Tongue (tissue), 3 donors: Measurements from ENCODE around the gene STXBP5. TPM values are rescaled to one million over a fixed set of nuclear protein-coding genes. Genes with fewer than 3 reads are reported as not detected.

Source experiments
- DNase-seq: peaks from one replicate; pipeline ENCODE4 v3.0.0-alpha.2; 2015
- small RNA-seq: library from RNA; depleted of rRNA; stranded (forward); fragments of <200 nt; gene quantifications from one replicate; pipeline ENCODE3, GENCODE V24; 2014; ENCODE audit warnings: low replicate concordance
- total RNA-seq: library from RNA; depleted of rRNA; stranded (reverse); fragments of >200 nt; gene quantifications from one replicate; pipeline ENCODE4 v1.2.3, GENCODE V29; 2014

Gene STXBP5
- total RNA-seq, 1 donor from 2014 or later: 33.7 TPM

GRCh38 chr6:147438758-147439528 lies 234.7 kb downstream of the STXBP5 start:
- no peak for DNase-seq

Small RNAs within 50 kb of the gene (small RNA-seq; reads per million reads assigned to genes)
- gene AL355365.1: not detected
